COLO668 (cell line): ENCODE results near the gene NRP1.

Experiments used
- DNase-seq: peaks from one replicate; lab custom pipeline; 2025; ENCODE audit not compliant: unreplicated experiment; lab: John Stamatoyannopoulos, UW

NRP1 gene

DNA sequence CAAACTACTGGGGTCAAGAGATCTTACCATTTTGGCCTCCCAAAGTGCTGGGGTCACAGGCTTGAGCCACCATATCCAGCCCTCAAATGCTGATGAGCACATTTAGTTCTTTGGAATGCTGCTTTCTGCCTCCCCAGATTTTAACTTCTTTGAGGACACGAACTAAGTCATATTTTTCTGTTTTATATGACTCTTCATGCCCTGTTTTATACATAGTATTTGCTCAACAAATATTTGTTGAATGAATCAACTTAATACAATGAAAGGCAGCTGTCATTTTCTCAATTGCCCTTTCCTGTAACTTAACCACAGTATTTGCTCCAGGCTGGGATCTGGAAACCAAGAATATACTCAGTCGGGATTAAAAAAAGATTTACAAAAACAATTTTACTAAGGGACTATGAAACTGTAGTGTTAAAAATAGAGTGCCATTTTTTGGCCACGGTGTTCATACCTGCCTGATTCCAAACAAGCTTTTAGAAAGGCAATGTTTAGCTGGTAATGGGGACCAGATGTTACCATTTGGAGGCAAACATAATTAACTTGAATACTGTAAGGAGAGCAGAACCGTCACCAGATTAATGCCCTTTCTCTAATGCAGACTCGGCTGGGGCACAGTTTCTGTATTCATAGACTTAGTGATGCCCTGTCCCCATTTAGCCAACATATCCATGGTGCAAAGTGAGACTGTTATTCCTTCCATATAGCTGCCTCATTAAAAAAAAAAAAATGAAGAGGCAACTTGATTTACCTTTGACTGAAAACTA lies 117.6 kb downstream of the NRP1 start:
- DNase-seq, result no peak

DNA sequence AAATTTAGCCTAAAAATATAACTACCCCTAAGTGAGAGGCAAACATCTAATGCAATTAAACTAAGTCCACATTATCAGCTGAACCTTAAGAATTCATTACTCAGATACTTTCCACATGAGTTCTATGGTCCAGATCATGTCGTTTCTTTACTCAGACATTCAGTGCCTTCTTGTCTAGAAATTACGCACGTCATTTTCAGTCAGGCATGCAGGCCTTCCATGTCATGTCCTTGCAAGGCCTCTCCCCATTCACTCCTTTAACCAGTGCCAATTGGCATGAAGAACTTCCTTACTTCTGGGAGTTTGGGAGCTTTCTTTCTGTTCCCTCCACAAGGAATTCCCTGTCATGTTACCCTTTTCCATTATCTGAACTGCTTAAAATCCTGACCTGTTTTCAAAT lies 118.8 kb downstream of the NRP1 start:
- DNase-seq, result no peak

DNA sequence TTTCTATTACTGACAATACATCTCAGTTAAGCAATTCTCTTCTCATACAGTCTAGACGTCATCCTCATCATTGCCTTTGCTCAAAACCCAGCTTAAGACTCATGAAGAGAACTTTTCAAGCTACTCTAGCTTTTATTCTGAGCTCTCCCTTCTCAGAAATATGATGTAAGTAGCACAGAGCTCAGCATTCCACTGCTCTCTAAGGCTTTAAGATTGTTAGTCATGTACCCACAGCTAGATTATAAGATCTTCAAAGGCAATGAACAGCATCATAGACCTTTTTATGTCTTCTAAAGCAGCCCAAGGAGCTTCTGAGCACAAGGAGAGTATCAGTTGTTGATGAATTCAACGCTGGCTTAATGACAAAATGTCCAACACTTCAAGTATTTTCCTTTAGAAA lies 119.3 kb downstream of the NRP1 start:
- no peak for DNase-seq

DNA sequence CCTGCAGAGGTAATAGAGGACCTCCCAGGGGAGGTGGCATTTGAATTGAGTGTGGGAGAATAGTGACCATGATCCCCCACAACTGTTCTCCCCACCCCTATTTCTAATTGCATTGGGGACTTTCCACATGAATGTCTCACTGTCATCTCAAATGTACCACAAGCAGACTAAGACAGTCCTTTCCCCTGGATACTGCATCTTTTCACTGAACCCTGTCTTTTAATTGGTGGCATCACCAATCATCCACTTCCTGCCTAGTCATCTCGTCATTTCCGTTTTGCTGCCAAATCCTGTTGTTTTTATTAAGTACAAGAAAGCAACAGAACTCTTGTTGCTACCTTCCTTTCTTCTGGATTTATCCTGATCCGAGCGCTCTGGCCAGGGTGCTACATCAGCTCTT lies 120.3 kb downstream of the NRP1 start:
- DNase-seq, result no peak

DNA sequence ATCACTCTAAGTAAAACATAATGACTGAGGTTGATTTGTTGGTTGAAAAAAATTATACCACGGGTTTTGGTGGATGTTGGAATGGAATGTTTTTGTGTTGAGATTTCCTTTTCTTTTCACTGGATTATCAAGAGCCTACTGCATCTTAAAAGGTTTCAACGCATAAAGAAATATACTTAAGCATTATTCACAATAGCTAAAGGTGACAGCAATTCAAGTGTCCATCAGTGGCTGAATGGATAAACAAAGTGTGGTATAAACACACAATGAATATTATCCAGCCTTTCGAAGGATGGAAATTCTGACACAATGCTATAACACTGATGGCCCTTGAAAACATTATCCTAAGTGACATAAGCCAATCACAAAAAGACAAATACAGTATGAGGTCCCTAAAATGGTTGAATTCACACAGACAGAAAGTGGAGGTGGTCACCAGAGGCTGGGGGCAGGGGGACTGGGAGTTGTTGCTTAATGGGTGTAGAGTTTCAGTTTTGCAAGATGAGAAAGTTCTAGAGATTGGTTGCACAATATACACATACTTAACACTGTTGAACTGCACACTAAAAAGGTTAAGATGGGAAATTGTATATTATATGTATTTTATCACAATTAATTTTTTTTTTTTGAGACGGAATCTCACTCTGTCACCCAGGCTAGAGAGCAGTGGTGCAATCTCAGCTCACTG lies 122.3 kb downstream of the NRP1 start:
- no peak for DNase-seq

DNA sequence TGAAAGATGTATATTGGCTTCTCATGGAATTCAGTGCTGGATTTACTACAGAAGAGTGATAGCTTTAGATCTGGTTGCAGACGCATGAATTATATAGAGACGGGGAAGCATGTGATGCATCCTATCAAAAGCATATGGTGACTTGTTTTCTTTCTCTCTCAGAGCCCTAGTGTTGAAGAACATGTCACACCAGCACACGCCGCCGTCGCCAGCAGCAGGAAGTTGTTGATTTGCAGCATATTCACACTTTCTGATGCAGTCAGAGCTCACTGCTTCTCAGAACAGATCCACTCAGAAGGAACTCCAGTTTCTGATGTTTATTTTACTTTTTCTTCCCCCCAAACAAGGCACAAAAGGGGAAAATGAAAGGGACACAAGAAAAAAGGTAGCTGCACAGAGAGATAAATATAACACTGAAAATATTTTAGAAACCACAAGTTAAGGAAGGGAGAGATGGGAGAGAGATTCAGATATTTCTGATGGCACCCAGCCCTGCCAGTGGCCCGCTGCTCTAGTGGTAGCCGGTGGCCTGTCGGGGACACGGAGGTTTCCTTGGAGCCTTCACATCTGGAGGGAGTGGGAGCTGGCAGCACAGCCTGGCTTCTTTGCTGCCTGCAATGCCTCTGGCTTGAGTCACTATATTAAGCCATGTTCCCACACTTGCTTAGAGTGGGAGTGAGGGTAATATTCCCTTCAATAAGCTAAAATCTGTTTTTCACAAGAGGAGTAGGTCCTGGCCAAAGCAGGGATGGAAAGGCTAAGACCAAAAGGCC lies 123.2 kb downstream of the NRP1 start:
- DNase-seq, result no peak

DNA sequence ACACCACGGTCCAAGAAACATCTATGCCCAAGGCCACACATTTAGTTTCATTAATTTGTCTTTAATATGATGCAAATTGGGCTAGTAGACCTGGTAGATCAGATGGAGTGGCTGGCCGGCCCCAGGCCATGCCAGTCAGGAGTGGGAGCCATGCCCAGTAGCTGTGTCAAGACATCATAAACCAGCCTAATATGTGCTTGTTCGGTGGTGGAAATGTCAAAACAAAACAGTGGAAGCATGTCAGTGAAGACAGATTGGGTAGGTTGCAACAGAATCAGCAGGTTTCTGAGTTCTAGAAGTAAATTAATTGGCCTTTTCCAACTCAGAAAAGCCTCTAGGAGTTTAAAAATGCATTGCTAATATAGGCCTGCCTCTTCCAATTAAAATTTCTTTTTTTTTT lies 124.7 kb downstream of the NRP1 start:
- DNase-seq, result no peak

DNA sequence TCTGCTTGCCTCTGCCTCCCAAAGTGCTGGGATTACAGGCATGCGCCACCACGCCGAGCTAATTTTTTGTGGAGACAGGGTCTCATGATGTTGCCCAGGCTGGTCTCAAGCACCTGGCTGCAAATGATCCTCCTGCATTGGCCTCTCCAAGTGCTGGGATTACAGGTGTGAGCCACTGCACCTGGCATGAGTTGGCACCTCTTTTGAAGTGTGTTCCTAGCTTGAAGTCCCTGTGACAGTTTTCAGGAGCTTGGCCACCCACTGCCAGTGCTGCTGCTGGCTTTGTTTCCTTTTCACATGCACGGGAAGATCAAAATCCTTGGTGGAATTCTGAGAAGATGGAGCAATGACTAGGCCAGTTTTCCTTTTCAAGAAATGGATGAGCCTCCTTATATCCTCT lies 126.3 kb downstream of the NRP1 start:
- peak; percentile 3 for DNase-seq

DNA sequence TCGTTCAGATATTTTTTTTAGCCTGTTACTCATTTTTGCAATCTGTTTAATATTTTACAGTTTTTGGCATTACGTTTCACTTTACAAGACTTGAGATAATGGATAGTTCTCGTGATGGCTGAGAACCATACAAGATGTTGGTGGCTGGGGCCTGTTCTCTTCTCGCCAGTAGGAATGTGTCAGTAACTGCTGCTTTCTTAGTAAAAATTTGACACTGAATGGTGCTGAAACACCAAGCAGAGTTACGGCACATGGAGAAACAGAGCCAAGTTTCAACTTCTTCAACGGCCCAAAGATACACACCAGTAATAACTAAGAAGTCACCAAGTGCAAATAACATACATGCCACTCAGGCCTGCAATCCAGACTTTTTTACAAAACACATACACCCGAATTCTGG lies 130.4 kb downstream of the NRP1 start:
- no peak for DNase-seq

DNA sequence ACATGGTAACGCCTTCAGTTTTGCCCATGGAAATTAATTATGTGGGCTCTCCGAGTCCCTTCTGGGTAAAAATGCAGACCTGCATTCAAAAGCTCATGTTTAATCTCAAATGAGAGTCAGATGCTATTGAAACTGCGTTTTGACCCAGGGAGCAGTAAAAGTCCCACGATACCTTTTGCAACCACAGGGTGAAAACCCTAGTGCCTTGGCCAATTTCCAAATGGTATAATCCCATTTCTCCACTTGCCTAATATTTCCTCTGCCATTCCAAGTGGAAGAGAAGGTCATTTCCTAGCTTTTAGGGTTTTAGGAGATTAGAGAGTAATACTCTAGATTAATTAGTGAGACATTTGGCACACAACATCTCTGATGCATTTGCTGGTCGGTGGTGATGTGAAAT lies 132.5 kb downstream of the NRP1 start:
- no peak for DNase-seq

DNA sequence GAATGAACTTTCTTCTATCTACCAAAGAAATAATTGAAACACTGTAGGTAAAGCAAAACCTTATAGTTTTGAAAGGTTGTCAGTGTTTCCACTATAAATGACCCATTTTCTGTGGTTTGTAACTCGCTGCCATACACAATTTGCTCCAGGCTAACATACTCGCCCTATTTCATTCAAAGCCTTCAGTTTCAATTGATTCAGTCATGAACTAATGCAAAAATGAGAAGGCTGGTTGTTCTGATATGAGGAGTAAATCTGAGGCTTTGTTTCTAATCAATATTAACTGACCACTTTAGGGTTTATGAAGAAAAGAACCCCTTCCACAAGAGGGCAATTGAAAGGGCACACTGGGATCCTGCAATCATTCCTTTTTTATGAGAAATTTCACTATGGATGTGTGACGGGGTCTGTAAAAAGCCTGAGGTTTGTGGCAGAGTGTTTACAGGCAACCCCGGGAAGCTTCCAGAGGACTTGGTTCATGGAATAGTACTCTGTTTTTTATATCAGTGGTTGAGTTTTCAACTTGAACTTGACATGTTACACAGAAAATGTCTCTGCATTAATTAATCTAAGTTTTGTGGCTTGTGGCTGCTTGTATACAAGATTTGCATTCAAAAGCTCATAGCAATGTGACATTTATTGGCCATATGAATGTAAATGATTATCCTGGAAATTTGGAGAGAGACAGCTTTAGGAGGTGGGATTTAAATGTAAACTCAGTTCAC lies 133.2 kb downstream of the NRP1 start:
- DNase-seq, result no peak

DNA sequence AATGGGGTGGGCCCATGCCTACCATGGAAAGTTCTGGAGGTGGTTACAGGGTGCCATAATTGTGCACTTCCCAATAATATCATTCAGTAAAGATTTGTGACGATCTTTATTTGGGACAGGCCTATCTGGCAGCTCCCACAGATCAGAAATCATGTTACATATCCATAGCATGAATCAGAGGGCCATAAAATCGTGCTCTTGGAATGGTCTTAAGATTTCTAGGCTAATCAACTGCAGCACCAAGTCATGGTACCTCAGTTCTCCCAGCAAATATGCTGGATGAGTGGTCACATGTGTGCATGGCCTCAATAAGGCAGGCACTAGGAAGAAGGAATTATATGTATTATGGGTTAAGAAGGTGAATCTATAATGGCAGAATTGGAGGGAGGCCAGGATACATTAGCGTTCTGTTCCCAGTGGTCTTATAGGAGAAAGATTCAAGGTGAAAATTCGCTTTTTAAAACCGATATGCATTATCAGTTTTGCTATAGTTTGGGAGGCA lies 134.7 kb downstream of the NRP1 start:
- DNase-seq, result no peak

DNA sequence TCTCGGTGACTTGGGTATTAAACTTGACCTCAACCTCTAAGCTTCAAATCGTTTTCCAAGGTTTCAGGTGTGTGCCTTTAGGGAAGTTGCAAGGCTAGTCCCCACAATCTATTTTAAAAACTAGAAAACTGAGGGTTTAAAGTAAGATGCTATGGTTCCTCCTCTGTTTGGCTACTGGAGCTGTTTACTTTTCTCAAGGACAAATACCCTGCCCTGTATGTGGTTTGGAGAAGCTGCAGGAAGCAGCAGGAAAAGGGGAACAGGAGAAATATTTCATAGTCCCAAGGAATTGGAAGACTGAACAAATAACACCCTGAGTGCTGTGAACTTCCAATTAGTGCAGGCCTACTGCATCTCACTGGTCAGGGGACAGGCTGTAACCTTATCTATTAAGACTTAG lies 135.9 kb downstream of the NRP1 start:
- DNase-seq, result no peak

DNA sequence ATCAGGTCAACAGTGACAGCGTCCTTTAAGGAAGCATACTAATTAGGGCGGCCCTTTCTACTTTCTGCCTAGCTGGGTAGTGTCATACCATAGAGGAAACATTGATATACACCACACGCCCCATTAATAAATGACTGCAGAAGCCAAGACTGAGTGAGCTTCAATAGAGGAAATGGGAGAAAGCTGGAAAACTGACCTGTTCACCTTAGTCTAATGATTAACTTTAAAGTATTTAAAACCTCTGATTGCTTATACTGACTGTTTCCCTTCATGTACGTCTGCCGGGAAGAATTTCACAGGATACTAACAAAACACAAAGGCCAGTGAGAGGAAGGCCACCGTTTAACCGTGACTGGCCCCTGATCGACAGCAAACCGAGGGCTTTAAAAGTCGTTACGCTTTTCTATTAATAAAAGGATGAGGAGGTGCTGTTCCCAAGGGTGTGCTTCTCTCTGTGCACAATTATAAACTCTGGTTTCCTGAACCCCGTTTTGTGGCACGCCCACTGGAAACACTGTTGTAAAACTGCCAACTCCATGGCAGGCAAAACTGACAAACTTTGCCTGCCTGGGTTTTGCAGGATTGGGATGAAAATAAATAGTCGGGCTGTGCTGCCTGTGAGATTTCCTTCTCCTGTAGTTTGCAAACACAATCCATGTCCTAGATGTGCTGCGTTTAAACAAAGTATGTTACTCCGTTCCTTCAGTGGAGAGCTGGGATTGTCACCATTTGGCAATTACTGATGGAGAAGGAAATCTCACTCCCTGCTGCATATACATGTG lies 137.6 kb downstream of the NRP1 start:
- DNase-seq, result peak; percentile 13

DNA sequence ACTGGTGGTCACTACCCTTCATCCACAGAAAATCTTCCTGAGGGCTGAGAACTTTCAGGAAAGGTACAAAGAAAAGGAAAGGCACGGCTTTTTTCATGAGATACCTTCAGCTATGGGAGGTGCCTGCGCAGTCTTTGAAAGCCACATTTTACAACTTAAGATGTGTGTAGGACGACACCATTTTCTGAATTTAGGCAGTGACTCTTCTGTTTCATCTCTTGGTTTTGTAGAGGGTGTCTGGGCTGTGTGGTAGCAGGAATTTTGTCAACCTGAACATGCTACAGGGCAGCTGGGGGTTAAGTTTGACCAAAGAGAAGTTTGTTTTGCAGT lies 138.1 kb downstream of the NRP1 start:
- no peak for DNase-seq

DNA sequence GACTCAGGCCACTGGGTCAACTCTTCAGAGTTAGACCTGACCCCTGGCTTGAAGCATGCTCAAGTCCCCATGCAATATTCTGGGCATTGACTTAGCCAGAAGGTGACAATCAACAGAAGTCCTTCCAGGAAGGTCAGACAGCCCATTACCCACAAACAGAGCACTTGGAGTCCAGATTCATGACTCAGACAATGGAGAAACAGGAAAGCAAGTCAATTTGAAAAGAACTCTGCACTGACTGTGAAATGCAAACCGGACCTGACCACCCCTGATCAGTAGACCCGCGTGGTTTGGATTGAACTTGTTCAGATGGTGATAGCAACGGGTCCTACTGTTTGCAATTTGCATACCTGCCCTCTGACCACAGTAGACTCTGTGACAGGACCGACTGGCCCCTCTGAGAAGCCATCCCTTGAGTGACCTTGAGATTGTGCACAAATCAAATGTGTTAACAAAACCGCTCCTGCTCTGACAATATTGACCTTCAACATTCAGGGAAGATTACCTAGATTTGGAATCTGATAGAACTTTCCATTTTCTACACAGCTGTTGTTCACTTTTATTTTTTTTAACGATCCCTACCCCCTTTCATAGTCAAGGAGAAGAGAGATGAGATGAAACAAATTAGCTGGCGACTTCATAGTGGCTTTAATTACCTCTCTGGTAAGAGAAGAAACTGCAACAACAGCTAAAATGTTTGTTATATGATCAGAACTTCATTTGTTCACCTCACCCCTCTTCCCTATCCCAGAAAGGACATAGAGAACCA lies 138.7 kb downstream of the NRP1 start:
- no peak for DNase-seq

DNA sequence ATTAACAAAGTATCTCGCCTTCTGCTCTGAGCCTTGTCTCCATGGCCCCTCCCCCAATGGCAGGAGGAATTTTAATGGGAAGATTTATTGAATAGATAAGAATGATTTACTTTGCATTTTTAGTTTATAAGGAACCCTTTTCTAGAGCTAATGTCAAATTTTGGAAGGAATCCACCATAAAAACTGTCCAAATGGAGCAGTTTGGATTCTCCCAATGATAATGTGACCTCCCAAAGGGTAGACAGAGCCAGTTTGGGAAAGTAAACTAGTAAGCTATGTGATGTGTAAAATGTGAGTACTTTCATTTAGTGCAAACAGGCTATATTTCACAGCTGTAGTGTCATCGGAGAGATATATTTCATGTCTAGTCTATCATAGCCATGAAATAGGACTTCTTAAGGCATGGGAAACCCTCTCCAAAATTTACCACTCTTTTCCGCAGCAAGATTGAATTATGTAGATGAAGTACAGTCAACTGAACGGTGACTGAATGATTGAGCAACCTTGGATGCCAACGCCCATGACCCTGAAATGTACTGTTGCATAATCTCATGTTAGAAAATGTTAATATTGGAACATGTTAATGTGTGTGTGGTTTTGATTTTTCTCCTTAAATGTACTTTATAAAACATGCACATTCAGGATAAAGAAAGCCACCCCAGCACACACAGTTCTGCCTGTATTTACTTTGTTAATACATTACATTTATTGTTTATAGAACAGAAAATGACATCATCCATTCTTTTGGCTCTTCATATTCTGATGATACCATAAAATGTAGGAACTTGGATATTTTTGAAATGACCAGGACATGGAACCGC lies 140.6 kb downstream of the NRP1 start:
- DNase-seq, result no peak

DNA sequence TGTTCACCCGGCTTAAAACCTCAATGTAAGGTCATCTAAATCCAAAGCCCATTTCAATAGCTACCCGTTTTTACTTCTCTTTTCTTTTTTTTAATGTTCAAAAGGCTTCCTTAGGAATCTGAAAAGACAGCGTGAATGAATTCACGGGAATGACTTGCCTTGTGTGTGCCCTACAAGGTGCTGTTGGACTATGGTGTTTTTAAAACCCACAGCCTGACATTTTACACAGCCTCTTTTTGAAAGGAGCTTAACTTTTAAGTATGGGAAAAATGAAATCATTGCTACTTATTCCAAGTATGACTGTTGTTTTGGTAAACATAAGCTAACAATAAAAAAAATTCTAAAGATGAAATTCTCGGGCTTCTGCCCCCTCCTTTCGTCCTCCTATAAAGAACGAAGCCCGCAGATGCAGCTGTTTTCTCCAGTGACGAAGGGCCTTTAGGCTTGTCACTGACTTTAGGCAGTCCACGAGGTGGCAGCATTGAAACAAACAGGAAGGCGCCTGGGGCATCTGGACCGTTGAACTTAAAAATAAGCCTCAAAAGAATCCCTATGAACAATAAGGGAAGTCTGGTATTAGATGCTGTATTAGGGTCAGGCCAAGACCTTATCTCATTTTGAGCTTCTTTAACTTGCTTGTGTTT lies 141.3 kb downstream of the NRP1 start:
- DNase-seq, result peak; percentile 74
